Mesothelial cell of epicardium (in vitro differentiated cells): Measurements from ENCODE around the gene TUBA3E. TPM values are rescaled to one million over a fixed set of nuclear protein-coding genes. Genes with fewer than 3 reads are reported as not detected.
"Not testable (repeated sequence)": the region's sequence is repeated elsewhere in the genome, so short reads cannot be mapped to it uniquely, and the experiment has no call there.

Experiments
- DNase-seq, 2 experiments: peaks; one replicate each; pipeline ENCODE4 v3.0.0; 2021; ENCODE audit warnings: low spot score in 2 of 2; ENCODE audit not compliant: unreplicated experiment in 2 of 2
- H3K27ac Mint-ChIP-seq: 2 replicates; pipeline ENCODE4 v1.8.0; 2021; ENCODE audit warnings: mixed read lengths
- H3K27me3 Mint-ChIP-seq: 2 replicates; pipeline ENCODE4 v1.8.0; 2021; ENCODE audit warnings: low read depth, mixed read lengths
- H3K36me3 Mint-ChIP-seq: 2 replicates; pipeline ENCODE4 v1.8.0; 2021; ENCODE audit warnings: mixed read lengths
- H3K4me1 Mint-ChIP-seq: 2 replicates; pipeline ENCODE4 v1.8.0; 2021; ENCODE audit warnings: mixed read lengths
- H3K4me3 Mint-ChIP-seq: 2 replicates; pipeline ENCODE4 v1.8.0; 2021; ENCODE audit warnings: mild to moderate bottlenecking, moderate library complexity, mixed read lengths
- H3K9me3 Mint-ChIP-seq: 2 replicates; pipeline ENCODE4 v1.8.0; 2021; ENCODE audit warnings: mixed read lengths
- total RNA-seq: library from RNA; stranded (reverse); gene quantifications from 3 replicates; pipeline ENCODE4 v1.2.1, GENCODE V29; 2021
- TF ChIP-seq, protein P1 (sequence below): fragments of 200-600 bp; sonication (generic); IDR thresholded peaks from one replicate; pipeline ENCODE4 v1.5.0; 2021; ENCODE audit warnings: antibody characterized with exemption; ENCODE audit not compliant: unreplicated experiment

Gene TUBA3E
- total RNA-seq, 1 donor from 2014 or later: not detected

DNA sequence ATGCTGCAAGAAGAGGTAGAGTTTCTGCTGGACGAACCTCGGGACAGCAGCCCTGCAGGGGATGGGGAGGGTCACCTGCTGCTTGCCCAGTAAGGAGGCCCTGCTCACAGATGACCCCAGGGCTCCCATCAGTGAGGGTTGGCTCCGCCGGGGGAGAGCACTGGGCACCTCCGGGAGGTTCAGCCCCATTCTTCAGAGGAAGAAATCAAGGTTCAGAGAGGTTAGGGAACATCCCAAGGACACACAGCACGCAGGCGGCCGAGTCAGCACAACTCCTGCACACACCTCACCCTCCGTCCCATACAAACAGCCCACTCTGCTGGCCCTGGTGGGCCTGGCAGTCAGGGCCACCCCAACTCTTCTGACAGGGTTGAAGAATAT lies 41.6 kb downstream of the TUBA3E start:
- H3K9me3 Mint-ChIP-seq: no peaks in the 10 kb centered on the region
- no peak overlapping the region for H3K27ac Mint-ChIP-seq
- no peak overlapping the region for H3K4me3 Mint-ChIP-seq
- H3K27me3 Mint-ChIP-seq: no peaks in the 10 kb centered on the region
- DNase-seq: no peak
- no peaks in the 10 kb centered on the region for H3K4me1 Mint-ChIP-seq
- TF ChIP-seq, protein P1, sequence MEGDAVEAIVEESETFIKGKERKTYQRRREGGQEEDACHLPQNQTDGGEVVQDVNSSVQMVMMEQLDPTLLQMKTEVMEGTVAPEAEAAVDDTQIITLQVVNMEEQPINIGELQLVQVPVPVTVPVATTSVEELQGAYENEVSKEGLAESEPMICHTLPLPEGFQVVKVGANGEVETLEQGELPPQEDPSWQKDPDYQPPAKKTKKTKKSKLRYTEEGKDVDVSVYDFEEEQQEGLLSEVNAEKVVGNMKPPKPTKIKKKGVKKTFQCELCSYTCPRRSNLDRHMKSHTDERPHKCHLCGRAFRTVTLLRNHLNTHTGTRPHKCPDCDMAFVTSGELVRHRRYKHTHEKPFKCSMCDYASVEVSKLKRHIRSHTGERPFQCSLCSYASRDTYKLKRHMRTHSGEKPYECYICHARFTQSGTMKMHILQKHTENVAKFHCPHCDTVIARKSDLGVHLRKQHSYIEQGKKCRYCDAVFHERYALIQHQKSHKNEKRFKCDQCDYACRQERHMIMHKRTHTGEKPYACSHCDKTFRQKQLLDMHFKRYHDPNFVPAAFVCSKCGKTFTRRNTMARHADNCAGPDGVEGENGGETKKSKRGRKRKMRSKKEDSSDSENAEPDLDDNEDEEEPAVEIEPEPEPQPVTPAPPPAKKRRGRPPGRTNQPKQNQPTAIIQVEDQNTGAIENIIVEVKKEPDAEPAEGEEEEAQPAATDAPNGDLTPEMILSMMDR: no peak
- peaks cover 11% of the 10 kb centered on the region for H3K36me3 Mint-ChIP-seq

DNA sequence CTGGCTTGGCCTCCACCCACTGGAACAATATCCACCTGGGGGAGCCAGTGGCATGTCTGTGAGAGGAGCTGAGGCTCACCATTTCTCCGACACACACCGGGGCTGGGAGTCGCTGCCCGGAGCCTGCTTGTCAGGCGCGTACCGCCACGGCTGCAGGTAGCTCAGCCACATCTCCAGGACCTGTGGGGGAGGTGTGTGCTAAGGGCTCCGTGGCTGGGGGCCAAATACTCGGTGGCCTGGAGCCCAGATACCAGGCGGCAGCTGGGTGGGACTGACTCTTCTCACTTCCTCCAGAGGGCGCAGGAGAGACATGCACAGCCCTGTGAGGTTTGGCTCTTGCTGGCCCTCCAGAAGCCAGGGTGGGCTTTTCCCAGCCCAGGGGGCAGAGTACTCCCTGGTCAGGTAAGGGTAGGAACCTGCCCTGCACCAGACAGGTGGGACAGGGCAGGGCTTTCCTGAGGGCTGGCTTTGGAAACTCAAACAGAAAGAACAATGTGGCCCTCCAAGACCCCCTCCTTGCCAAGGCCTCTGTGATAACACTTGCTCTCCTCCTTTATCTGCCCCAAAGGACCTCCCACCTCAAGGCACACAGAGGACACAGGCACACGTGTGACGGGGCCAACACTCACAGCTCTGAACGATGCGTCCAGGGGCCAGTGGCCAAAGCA lies 42.1 kb downstream of the TUBA3E start:
- H3K4me3 Mint-ChIP-seq, H3K27me3 Mint-ChIP-seq, H3K4me1 Mint-ChIP-seq, H3K27ac Mint-ChIP-seq, H3K9me3 Mint-ChIP-seq: not testable (repeated sequence)
- DNase-seq: peak in 1 of 2 experiments; percentile 58
- H3K36me3 Mint-ChIP-seq: peaks cover 11% of the 10 kb centered on the region

DNA sequence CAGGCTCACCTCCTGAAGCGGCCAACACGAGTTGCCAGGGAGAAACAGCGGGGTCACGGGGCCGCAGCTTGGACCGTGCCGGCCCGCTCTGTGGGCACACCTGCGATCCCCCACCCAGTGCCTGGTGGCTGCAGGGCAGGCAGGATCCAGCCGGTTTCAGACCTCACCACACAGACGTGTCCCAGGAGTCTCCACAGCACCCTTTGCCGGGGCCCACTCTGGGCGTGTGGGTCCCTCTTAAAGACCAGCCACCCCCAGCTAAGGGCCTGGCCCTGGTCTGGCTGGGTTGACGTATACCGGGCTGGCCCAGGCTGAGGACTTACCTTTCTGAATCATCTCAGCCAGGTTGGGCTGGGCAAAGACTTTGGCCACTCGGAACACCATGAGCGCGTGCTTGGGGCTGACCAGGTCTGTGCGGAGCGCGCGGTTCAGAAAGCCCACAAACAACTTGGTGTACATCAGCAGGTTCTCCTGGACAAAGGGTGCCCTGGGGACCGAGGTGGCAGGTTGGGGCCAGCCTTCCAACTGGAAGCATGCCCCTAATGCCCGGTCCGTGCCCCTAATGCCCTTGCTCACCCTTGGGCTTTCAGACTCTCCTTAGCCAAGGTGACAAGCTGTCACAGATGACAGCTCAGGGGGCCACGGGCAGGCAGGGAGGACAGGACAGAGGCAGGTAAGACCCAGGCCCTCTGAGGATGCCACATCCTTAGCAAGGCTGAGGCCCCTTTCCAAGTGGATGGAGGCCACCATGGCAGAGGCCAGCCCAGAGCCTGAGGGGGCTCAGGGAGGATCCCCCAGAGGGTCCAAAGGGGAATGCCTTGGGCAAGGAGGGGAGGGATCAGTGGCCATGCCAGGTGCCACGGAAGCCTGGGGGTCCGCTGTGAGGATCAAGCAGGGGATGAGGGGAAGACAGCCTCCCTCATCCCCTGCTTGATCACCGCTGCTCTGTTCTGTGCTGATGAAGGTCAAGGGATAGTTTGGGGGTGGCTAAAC lies 43.2 kb downstream of the TUBA3E start:
- TF ChIP-seq, protein P1: no peak
- Mint-ChIP-seq H3K9me3 (no peaks in the 10 kb centered on the region), H3K4me3 (no peak overlapping the region), H3K27ac (no peak overlapping the region), H3K27me3 (no peaks in the 10 kb centered on the region), H3K36me3 (peaks cover 8% of the 10 kb centered on the region), H3K4me1 (no peaks in the 10 kb centered on the region)
- no peak for DNase-seq

DNA sequence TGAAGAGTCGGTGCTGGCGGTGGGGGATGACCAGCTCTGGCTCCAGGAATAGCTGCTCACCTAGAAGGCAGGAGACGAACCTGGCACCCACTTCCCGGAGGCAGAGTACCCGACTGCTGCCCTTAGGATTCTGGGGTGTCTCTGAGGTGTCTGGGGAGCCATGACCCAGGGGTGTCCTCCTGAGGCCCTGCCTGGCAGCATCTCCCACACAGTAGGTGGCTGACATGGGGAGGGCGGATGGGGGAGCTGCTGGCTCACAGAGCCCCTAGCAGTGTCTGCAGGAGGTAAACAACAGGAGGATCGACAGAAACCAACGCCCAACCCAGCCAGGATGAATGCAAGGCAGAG lies 43.8 kb downstream of the TUBA3E start:
- H3K27me3 Mint-ChIP-seq, H3K36me3 Mint-ChIP-seq, H3K9me3 Mint-ChIP-seq, DNase-seq, H3K4me1 Mint-ChIP-seq, H3K27ac Mint-ChIP-seq, H3K4me3 Mint-ChIP-seq: not testable (repeated sequence)

DNA sequence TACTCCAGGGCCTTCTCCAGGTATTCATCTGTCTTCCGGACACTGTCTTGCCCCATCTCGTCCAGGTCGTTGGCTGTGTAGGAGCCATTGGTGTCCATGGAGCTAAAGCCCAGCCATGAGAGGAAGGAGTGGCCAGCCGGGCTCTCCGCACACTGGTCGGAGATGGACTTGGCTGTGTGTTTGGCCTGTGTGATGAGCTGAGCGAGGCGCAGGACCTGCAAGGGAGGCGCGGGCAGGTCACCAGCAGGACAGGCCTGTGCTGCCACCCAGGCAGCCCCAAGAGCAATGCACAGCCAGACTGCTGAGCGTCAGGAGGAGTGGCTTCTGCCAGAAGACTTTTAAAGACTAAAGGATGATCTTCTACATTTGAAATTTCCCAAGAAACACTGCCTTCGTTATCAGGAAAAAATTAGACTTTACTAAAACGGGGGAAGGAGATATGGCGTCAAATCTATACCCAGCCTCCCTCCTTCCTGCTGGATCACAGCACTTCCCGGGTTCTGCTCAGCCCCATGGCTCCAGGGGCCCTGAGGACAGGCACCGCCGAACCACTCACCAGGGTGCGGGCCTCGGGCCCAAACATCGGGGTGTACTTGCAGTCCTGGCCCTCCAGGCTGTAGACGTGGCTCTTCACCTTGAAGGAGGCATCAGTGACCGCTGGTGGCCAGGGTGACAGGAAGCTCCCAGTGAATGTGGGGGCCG lies 44.4 kb downstream of the TUBA3E start:
- H3K27me3 Mint-ChIP-seq, H3K36me3 Mint-ChIP-seq, H3K27ac Mint-ChIP-seq, H3K9me3 Mint-ChIP-seq, DNase-seq, H3K4me3 Mint-ChIP-seq, H3K4me1 Mint-ChIP-seq: not testable (repeated sequence)

DNA sequence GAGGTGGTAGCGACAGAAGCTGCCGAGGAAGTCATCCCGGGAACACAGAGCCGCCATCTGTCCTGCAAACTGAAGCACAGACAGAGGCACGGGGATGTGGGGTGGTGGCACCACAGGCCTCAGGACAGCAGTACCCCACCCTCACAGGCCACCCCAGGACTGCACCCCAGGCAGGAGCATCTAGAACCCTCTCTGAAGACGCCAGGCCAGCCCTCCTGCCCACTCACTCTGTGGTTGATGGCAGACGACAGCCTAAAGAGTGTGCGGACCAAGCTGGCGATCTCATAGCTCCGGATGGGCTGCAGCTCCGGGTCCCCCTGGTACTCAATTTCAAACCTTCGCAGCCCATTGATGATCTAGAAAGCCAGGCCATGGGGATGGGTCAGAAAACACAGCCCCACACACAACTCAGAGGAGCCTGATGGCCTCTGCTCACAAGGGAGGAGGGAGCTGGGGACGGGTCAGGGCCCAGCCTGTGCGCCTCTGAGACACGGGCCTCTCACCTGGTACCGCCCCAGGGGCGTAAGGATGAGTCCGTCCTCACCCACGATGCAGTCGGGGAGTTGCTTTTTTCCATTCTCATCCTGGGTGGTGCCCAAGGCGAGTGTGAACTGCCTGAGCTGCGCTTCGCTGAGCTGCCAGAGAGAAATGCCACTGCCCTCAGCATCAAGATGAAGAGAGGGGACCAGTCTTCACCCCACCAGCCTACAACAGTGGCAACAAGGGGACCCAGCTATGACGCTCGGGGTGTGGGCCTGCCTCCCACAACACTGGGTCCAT lies 45.2 kb downstream of the TUBA3E start:
- no peak for DNase-seq
- Mint-ChIP-seq H3K27ac (no peak overlapping the region), H3K27me3 (no peaks in the 10 kb centered on the region), H3K4me1 (no peaks in the 10 kb centered on the region), H3K36me3 (peaks cover 7% of the 10 kb centered on the region), H3K9me3 (no peaks in the 10 kb centered on the region), H3K4me3 (no peak overlapping the region)
- TF ChIP-seq, protein P1: no peak

DNA sequence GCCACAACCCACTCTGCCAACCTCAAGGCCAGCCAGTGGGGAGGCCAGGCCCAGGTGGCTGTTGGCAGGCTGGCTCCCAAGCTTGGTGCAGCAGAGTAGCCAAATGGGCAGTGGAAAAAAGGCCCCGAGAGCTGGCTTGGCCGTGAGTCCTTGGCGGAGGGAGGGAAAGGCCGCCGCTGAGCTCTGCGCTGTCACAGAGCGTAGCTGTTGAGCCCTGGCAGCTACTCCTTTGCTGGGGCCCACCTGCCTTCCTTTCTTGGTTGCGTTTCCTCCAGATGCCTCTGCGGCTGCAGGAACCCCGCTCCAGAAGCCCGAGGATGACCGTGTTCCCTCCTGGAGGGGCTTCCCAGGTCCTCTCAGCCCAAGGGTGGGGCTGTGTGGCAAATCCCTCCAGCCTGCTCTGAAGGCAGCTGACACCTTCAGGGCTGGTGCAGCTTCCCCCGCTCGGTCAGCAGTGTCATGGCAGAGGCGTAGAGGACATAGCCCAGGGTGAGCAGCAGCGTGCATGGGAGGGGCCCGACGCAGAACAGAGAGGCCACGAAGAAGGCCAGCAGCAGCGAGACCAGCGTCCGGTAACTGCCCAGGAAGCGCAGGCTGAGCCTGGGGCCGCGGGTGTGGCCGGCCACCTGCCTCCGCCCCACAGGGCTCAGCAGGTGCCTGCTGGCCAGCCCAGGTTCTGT lies 46.0 kb downstream of the TUBA3E start:
- not testable (repeated sequence) for H3K36me3 Mint-ChIP-seq, H3K27me3 Mint-ChIP-seq, H3K4me1 Mint-ChIP-seq, H3K27ac Mint-ChIP-seq, DNase-seq, H3K9me3 Mint-ChIP-seq, H3K4me3 Mint-ChIP-seq

DNA sequence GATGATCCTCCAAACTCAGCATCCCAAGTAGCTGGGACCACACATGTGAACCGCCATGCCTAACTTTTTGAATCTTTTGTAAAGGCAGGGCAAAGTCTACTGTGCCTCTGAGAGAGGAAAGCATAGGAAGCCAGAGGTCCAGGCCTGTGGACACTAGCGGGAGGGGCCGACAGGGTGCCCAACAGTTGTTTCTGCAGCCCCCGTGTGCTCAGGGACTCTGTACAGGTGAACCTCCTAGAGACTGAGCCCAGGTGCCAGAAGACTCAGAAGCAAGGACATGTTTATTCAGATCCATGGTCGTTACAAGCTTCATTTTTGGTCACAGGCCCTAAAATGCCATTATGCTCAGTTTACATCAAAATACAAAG lies 47.1 kb downstream of the TUBA3E start:
- H3K9me3 Mint-ChIP-seq, H3K4me3 Mint-ChIP-seq, H3K36me3 Mint-ChIP-seq, DNase-seq, H3K27me3 Mint-ChIP-seq, H3K27ac Mint-ChIP-seq, H3K4me1 Mint-ChIP-seq: not testable (repeated sequence)
